G401 (cell line): ENCODE results near the gene RABGEF1. TPM values are rescaled to one million over a fixed set of nuclear protein-coding genes. Genes with fewer than 3 reads are reported as not detected.
A peak's percentile ranks its signal among the peaks of the same experiment; 100 is the strongest.
"Not testable (repeated sequence)": the region's sequence is repeated elsewhere in the genome, so short reads cannot be mapped to it uniquely, and the experiment has no call there.

ENCODE experiments used
- DNase-seq: peaks from one replicate; pipeline ENCODE4 v3.0.0-alpha.2; 2015; ENCODE audit warnings: low spot score
- in situ Hi-C: cut with HindIII; loops from 2 replicates; pipeline ENCODE4 v1.10.0; 2016; ENCODE audit warnings: low sequenced_read_pairs, mixed read lengths
- total RNA-seq: library from RNA; depleted of rRNA; stranded (reverse); fragments of >200 nt; shearing (Covaris generic); gene quantifications from 2 replicates; pipeline ENCODE4 v1.2.3, GENCODE V29; 2014

RABGEF1 gene
- total RNA-seq, 1 experiment from 2014 or later, result 23.4 TPM

GRCh38 chr7:66758950-66759628, 18.6 kb downstream of the RABGEF1 start:
- in situ Hi-C loops, result no loop called here
- DNase-seq, result no peak

DNA sequence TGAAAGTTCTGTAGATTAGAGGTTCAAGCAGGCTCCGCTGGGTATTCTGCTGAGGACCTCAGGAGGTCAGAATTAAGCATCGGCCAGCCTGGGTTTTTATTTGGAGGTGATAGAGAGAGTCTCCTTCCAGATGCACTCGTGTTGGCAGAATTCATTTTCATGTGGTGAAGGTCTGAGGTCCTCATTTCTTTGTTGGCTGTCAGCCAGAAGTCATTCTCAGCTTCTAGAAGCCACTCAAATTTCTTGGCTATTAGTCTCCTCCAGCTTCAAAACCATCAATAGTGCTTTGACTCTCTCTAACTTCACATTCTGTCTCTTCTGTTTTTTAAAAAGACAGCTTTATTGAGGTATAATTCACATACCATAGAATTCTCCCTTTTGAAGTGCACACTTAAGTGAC, 22.6 kb downstream of the RABGEF1 start:
- in situ Hi-C loops, DNase-seq: not testable (repeated sequence)

- in situ Hi-C loops, DNase-seq: not testable (repeated sequence)
Observed at GRCh38 chr7:66763633-66764355, 23.3 kb downstream of the RABGEF1 start.

DNA sequence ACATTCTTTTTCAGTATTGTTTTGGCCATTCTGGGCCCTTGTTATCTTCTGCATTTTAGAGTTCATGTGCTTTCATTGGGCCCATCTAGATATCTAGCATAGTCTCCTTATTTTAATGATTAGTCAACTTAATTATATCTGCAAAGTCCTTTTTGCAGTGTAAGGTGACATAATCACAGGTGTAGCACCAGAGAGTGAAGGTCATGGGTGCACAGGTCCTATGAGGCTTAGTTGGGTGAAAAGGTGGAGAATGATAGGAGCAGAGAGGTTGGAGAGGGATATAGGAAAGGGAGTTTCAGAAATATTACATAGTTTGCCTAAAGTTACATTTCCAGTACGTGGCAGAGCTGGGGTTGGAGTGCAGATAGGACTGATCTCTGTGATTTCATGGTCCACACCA, 24.4 kb downstream of the RABGEF1 start:
- DNase-seq, in situ Hi-C loops: not testable (repeated sequence)

DNA sequence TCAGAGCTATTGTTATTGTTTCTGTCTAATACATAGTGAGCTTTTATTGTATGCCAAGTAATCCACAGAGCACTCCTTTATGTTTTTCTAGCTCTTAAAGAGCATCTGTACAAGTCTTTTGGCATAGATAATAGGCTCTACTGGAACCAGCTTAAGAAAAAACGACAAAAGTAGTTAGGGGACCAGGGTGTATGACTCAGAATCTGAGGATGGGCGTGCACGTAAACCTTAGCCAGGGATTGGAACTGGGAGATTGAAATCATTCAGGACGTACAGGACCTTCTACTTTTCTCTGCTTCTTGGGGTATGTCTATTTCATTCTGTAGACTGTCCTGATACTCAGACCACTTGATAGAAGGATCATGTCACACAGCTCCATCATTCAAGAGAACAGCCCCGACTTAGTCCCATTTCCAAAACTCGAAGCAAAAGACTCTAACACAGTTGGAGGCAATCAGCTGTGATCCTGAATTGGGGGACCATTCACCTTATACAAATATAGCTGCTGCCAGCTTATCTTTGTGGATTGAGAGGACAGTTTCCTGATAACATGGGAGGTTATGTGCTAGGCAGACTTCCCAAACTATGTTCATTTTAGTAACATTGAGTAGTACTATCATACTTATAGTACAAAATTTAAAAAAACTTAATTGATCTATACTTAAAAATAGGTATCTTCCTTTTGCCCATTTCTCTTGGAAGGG, 24.9 kb downstream of the RABGEF1 start:
- DNase-seq, in situ Hi-C loops: not testable (repeated sequence)

- in situ Hi-C loops, result no loop called here
- DNase-seq, result no peak
Observed at GRCh38 chr7:66766041-66766440, 25.5 kb downstream of the RABGEF1 start.

DNA sequence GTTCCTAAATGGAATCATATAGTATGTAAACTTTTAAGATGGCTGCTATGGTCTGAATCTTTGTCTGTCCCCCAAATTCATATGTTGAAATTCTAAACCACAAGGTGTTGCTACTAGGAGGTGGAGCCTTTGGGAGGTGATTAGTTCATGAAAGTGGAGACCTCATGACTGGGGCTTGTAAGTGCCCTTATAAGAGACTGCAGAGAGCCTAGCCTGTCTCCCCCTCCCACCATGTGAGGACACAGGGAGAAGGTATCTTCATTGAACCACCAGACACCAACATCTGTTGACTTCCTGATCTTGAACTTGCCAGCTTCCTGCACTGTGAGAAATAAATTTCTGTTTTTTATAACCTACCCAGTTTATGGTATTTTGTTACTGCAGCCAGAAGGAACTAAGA, 27.0 kb downstream of the RABGEF1 start:
- DNase-seq, in situ Hi-C loops: not testable (repeated sequence)

DNA sequence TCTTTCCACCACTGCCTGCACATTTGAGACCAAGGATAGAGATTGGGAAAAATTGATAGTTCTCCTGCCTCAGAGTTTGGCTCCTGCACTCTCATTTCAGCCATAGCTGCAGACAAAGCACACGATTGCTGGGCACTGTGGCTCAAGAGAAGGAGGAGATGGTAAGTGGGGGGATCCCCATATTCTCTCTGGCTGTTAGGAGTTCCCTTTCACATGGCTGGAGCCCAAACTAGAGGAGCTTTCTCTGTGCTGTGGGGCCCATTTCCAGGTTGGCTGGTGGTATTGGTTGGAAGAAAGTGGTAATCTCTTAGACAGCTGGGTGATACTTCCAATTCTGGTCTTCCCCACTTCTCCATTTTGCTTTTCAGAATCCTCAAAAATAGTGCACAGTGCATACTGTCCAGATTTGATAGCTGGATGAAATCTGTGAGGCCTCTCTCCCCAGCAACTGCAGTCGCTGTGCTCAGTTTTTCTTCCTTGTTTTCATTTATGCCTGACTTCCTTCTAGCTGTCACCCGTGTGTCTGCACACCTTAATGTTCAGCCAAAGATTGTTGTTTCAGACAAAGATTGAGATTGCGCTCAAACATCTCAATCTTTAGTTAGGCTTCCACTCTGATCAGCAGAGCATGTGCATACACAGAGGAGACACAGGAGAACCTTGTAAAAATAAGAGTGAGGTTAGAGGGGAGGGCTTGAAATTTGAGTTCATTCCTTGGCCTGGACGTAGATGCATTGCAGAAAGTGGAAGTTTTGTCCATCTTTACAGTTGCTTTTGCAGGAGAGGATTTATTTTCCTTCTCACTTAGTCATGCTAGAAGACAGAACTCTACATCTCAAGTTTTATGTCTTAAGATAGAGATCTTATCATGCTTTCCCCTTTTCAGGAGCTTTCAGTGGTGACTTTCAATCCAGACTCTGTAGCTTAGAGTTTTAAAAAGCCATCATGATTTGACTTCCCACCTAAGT, 28.6 kb downstream of the RABGEF1 start:
- no peak for DNase-seq
- in situ Hi-C loops, result no loop called here

- no peak for DNase-seq
- in situ Hi-C loops, result no loop called here
Observed at GRCh38 chr7:66769833-66770512, 29.4 kb downstream of the RABGEF1 start.

DNA sequence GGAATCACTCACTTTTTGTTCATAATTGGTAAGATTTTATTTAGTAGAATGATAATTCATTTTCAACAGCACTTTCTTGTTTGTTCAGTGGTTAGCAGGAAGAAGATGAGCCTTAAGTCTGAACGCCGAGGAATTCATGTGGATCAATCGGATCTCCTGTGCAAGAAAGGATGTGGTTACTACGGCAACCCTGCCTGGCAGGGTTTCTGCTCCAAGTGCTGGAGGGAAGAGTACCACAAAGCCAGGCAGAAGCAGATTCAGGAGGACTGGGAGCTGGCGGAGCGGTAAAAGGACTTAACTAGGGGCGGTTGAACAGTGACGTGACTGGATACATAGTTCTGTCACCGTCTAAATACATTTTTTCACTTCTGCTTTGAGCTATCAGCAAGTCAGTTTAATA, 31.3 kb downstream of the RABGEF1 start:
- peak; percentile 51 for DNase-seq
- in situ Hi-C loops, result no loop called here

- DNase-seq, in situ Hi-C loops: not testable (repeated sequence)
Observed at GRCh38 chr7:66773744-66774143, 33.2 kb downstream of the RABGEF1 start.

DNA sequence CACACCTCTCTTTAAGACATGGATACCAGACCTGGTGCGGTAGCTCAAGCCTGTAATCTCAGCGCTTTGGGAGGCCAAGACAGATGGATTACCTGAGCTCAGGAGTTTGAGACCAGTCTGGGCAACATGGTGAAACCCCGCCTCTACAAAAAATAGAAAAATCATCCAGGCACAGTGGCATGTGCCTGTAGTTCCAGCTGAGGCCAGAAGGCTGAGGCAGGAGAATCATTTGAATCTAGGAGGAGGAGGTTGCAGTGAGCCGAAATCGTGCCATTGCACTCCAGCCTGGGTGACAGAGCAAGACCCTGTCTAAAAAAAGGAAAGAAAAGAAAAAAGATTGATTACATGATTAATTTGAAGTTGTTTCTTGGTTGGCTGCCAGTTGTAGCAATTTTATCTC, 35.9 kb downstream of the RABGEF1 start:
- DNase-seq, in situ Hi-C loops: not testable (repeated sequence)

GRCh38 chr7:66776800-66777442, 36.4 kb downstream of the RABGEF1 start:
- in situ Hi-C loops, result no loop called here
- DNase-seq, result no peak

DNA sequence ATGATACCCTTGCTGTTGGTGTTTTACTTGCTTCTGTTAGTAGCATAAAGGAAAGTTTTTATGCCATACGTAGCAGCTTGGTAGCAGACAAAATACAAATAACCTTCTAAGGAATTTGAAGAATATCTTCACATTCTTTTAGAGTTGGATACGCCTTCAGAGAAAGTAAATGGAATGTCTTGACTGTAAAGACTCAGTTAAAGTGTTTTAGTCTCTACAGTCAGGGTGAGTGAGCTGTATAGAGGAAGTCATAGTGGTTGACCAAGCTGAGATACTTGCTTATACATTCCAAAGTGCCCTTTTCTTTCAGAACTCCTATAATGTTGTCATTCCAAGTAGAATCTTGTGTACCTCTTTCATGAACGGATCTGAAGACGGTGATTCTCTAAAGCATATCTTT, 37.7 kb downstream of the RABGEF1 start:
- in situ Hi-C loops, result no loop called here

GRCh38 chr7:66779669-66780409, 39.3 kb downstream of the RABGEF1 start:
- in situ Hi-C loops, result no loop called here
- no peak for DNase-seq

More for the DNA sequence above, 37.7 kb downstream of the RABGEF1 start:
- no peak for DNase-seq

DNA sequence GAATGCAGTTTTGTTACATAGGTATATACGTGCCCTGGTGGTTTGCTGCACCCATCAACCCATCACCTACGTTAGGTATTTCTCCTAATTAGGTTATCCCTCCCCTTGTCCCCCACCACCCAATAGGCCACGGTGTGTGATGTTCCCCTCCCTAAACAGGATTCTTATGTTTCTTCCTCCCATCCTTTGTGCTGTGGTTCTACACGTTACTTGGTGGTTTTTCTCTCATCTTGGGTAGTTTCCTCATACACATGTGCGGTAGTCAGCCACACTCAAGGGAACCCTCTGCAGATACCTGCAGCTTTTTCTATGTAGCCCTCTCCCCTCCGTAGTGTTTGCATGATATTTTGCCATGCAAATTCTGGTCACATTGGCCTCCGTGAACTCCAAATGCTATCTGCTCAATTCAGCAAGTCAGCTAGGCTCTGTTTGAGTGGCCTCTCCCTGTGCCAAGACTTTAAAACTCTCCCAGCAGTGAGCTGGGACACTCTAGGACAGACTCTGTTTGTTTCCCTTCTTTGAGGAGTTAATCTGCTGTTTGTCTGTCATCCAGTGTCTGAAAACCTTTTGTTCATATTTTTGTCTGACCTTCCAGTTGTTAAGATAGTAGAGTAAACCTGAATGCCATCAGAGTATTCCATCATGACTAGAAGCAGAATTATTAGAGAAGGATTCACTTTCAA, 41.0 kb downstream of the RABGEF1 start:
- in situ Hi-C loops, result no loop called here
- no peak for DNase-seq

GRCh38 chr7:66782875-66783274, 42.3 kb downstream of the RABGEF1 start:
- in situ Hi-C loops, DNase-seq: not testable (repeated sequence)
